Peyer's patch (tissue), 4 donors: ENCODE data around the gene SGCA.

Experiments used
- CTCF ChIP-seq, 6 experiments: fragments of 450-650 bp in 4 of 6; fragments of 200-600 bp in 2 of 6; sonication (generic) in 1 of 6; IDR thresholded peaks; one replicate each; pipeline ENCODE4 v1.5.1; 2017 to 2019; ENCODE audit warnings: antibody characterized with exemption in 6 of 6, mild to moderate bottlenecking in 3 of 6, moderate library complexity in 1 of 6
- POLR2A ChIP-seq, 2 donors: fragments of 450-650 bp; IDR thresholded peaks; one replicate each; pipeline ENCODE4 v1.5.1; 2017; ENCODE audit warnings: antibody characterized with exemption in 2 of 2, mild to moderate bottlenecking in 2 of 2, moderate library complexity in 2 of 2

GRCh38 chr17:50194934-50195865, 29.4 kb downstream of the SGCA start:
- TF ChIP-seq CTCF (IDR thresholded peaks at IDR 0.05) (no peak), POLR2A (IDR thresholded peaks at IDR 0.05) (no peak)
